HG03571 (cell line): Measurements from ENCODE around the gene SLC12A8.

ENCODE experiments used
- ATAC-seq: cut with Tn5 transposase; IDR thresholded peaks from one replicate; pipeline ENCODE4 v1.9.1; 2021; ENCODE audit not compliant: unreplicated experiment

The SLC12A8 gene

DNA sequence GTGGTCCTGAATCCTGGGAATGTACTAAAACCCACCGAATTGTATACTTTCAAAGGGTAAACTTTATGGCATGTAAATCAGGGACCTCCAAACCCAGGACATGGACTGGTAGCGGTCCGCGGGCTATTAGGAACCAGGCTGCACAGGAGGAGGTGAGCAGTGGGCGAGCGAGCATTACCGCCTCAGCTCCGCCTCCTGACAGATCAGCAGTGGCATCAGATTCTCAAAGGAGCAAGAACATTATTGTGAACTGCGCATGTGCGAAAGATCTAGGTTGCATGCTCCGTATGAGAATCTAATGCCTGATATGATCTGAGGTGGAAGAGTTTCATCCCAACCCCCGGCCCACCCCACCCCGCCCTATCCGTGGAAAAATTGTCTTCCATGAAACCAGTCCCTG is 178.9 kb downstream of the SLC12A8 start:
- no peak for ATAC-seq

DNA sequence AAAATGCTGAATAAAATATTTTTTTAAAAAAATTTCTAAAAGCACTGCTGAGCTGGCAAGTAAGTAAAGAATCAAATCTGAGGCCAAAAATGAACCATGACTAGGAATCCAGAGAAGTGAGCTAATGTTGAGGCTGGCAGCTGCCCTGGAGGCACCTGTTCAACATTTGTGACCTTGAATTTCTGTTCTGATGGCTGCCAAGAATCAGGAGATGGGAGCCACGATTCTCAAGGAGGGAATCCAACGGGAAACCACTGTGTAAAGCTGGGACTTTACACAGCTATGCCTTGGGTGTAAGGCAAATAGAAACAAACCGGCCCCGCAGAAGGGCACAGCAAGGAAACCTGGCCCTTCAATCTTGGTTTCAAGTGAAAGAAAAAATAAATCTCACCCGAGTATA is 179.4 kb downstream of the SLC12A8 start:
- ATAC-seq = no peak

DNA sequence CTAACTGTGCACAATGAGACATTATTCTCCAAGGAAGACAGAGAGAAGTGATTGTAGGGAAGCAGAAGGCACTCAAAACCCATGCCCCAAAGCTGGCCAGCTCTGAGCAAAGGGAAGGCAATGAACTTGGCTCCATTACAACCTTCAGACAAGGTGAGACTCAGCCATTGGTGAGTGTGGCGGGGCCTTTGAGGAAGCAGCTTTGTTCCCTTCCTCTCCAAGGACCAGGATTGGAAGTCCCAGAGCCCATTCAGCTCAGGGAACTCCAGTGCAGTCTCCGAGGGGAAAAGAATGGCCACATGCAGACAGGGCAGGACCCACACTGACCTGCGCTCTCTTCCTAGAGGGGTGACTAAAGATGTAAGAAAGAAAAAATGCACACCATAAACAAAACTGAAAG is 179.9 kb downstream of the SLC12A8 start:
- no peak for ATAC-seq
